DND-41 (cell line): ENCODE data around the gene SUCO.

Experiments used
- ATAC-seq: fragments of 200-7000 bp; cut with Tn5 transposase; 3 replicates; pipeline ENCODE4 v1.9.1; 2021; ENCODE audit warnings: low read depth; ENCODE audit not compliant: insufficient read depth
- DNase-seq: peaks from one replicate; pipeline ENCODE4 v3.0.0-alpha.2; 2020
- H2AFZ ChIP-seq: 2 replicates; pipeline ENCODE4 v1.6.0; 2012; ENCODE audit warnings: low read depth, low read length
- H3K27ac ChIP-seq: 2 replicates; pipeline ENCODE4 v1.5.1; 2012; ENCODE audit warnings: low read length, inconsistent platforms
- H3K27me3 ChIP-seq: fragments of 200-600 bp; sonication (generic); 2 replicates; pipeline ENCODE4 v1.6.0; 2012; ENCODE audit warnings: low read length, mild to moderate bottlenecking, inconsistent platforms; ENCODE audit not compliant: insufficient read depth, poor library complexity
- H3K36me3 ChIP-seq: 2 replicates; pipeline ENCODE4 v1.5.1; 2012; ENCODE audit warnings: low read length, inconsistent platforms; ENCODE audit not compliant: insufficient read depth
- H3K4me1 ChIP-seq: 2 replicates; pipeline ENCODE4 v1.5.1; 2012; ENCODE audit warnings: mild to moderate bottlenecking, low read length; ENCODE audit not compliant: insufficient read depth
- H3K4me2 ChIP-seq: 2 replicates; pipeline ENCODE4 v1.6.0; 2012; ENCODE audit warnings: mild to moderate bottlenecking, moderate library complexity, low read length, inconsistent platforms; ENCODE audit not compliant: insufficient read depth
- H3K4me3 ChIP-seq, 2 experiments: fragments of 200-600 bp in 1 of 2; shearing (Covaris generic) in 1 of 2; 2 replicates each; pipeline ENCODE4 v1.5.1; 2012 to 2016; ENCODE audit warnings: inconsistent platforms in 2 of 2, low read length in 2 of 2, mild to moderate bottlenecking in 2 of 2, low read depth in 1 of 2, moderate library complexity in 1 of 2
- H3K79me2 ChIP-seq: 2 replicates; pipeline ENCODE4 v1.6.0; 2012; ENCODE audit warnings: low read length, inconsistent platforms; ENCODE audit not compliant: insufficient read depth
- H3K9ac ChIP-seq: 2 replicates; pipeline ENCODE4 v1.6.0; 2012; ENCODE audit warnings: low read depth, mild to moderate bottlenecking, inconsistent platforms, low read length, moderate library complexity
- H3K9me3 ChIP-seq: 2 replicates; pipeline ENCODE4 v1.5.1; 2012; ENCODE audit warnings: low read length, moderate library complexity, mild to moderate bottlenecking, inconsistent platforms; ENCODE audit not compliant: insufficient read depth, severe bottlenecking
- H4K20me1 ChIP-seq: 2 replicates; pipeline ENCODE4 v1.6.0; 2012; ENCODE audit warnings: low read length; ENCODE audit not compliant: insufficient read depth
- EZH2 ChIP-seq: IDR thresholded peaks from 3 replicates; pipeline ENCODE4 v1.6.1; 2012; ENCODE audit warnings: borderline replicate concordance, low read depth, mild to moderate bottlenecking, moderate library complexity, low read length, inconsistent platforms; ENCODE audit not compliant: severe bottlenecking
- TF ChIP-seq, protein P1 (sequence below): IDR thresholded peaks from 2 replicates; pipeline ENCODE4 v1.5.1; 2012; ENCODE audit warnings: borderline replicate concordance, low read length, moderate library complexity, mild to moderate bottlenecking; ENCODE audit not compliant: poor library complexity, severe bottlenecking; ENCODE audit errors: extremely low read depth

Gene SUCO

GRCh38 chr1:172656576-172656975 is 123.6 kb downstream of the SUCO start:
- Histone ChIP-seq H3K27ac (no peak overlapping the region), H3K4me1 (peaks cover 32% of the 10 kb centered on the region), H3K9ac (no peak overlapping the region), H3K4me3 (no peak overlapping the region), H4K20me1 (no peaks in the 10 kb centered on the region), H3K27me3 (no peaks in the 10 kb centered on the region), H2AFZ (no peak overlapping the region), H3K36me3 (no peaks in the 10 kb centered on the region), H3K79me2 (no peaks in the 10 kb centered on the region), H3K9me3 (no peaks in the 10 kb centered on the region), H3K4me2 (no peak overlapping the region)
- ATAC-seq (no peak), DNase-seq (no peak)
- TF ChIP-seq, protein P1, sequence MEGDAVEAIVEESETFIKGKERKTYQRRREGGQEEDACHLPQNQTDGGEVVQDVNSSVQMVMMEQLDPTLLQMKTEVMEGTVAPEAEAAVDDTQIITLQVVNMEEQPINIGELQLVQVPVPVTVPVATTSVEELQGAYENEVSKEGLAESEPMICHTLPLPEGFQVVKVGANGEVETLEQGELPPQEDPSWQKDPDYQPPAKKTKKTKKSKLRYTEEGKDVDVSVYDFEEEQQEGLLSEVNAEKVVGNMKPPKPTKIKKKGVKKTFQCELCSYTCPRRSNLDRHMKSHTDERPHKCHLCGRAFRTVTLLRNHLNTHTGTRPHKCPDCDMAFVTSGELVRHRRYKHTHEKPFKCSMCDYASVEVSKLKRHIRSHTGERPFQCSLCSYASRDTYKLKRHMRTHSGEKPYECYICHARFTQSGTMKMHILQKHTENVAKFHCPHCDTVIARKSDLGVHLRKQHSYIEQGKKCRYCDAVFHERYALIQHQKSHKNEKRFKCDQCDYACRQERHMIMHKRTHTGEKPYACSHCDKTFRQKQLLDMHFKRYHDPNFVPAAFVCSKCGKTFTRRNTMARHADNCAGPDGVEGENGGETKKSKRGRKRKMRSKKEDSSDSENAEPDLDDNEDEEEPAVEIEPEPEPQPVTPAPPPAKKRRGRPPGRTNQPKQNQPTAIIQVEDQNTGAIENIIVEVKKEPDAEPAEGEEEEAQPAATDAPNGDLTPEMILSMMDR = no peak
- TF ChIP-seq EZH2 = no peak

- no peaks in the 10 kb centered on the region for H4K20me1 ChIP-seq
- H3K27me3 ChIP-seq = no peaks in the 10 kb centered on the region
- H3K4me2 ChIP-seq = no peak overlapping the region
- no peak overlapping the region for H3K9ac ChIP-seq
- H2AFZ ChIP-seq = no peak overlapping the region
- peaks cover 36% of the 10 kb centered on the region for H3K4me1 ChIP-seq
- H3K4me3 ChIP-seq = no peak overlapping the region
- no peak for TF ChIP-seq EZH2
- TF ChIP-seq, protein P1 = no peak
- H3K9me3 ChIP-seq = no peaks in the 10 kb centered on the region
- H3K36me3 ChIP-seq = no peaks in the 10 kb centered on the region
- ATAC-seq (no peak), DNase-seq (no peak)
- H3K79me2 ChIP-seq = no peaks in the 10 kb centered on the region
- H3K27ac ChIP-seq = no peak overlapping the region
These were observed 124.6 kb downstream of the SUCO start for GRCh38 chr1:172657586-172657985.

- ATAC-seq = no peak
- no peak within 1 kb of the TSS for H3K4me2 ChIP-seq
- H3K36me3 ChIP-seq = no peaks in the 10 kb centered on the region
- DNase-seq = no peak
- H2AFZ ChIP-seq = no peak within 1 kb of the TSS
- H3K4me1 ChIP-seq = peaks cover 32% of the 10 kb centered on the region
- H3K27ac ChIP-seq = no peak within 1 kb of the TSS
- no peaks in the 10 kb centered on the region for H3K79me2 ChIP-seq
- no peaks in the 10 kb centered on the region for H3K9me3 ChIP-seq
- H4K20me1 ChIP-seq = no peaks in the 10 kb centered on the region
- no peak within 1 kb of the TSS for H3K4me3 ChIP-seq
- H3K27me3 ChIP-seq = no peaks in the 10 kb centered on the region
- TF ChIP-seq, protein P1 = no peak
- TF ChIP-seq EZH2 = no peak
- H3K9ac ChIP-seq = no peak within 1 kb of the TSS
These were observed 126.0 kb downstream of the SUCO start, which contains the start of gene FASLG for GRCh38 chr1:172658871-172659453. FASLG (plus strand) TSS chr1:172659103; CDS start chr1:172659202, 99 bp downstream.
